ENCODE measurements around the gene RTBDN. TPM values are rescaled to one million over a fixed set of nuclear protein-coding genes. Genes with fewer than 3 reads are reported as not detected.

RTBDN gene
- total and polyA plus RNA-seq, 2 of the 8 experiments (the other 6 are each of a cell fraction or from before 2014, with no cell fraction given): 4.0 to 4.8 TPM

DNA sequence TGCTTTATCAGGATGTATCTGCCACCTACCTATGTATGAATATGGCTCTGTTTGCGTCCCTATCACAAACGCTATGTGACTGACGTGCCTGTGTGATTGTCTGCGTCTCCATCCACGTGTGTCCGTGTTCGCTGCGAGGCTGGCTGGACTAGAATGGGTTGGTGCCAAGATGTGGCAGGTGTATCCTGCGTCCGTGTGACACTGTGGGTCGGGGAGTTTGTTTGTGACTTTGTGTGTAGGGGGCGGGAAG, 52.3 kb downstream of the RTBDN start (continued):
- TF ChIP-seq, protein P1, sequence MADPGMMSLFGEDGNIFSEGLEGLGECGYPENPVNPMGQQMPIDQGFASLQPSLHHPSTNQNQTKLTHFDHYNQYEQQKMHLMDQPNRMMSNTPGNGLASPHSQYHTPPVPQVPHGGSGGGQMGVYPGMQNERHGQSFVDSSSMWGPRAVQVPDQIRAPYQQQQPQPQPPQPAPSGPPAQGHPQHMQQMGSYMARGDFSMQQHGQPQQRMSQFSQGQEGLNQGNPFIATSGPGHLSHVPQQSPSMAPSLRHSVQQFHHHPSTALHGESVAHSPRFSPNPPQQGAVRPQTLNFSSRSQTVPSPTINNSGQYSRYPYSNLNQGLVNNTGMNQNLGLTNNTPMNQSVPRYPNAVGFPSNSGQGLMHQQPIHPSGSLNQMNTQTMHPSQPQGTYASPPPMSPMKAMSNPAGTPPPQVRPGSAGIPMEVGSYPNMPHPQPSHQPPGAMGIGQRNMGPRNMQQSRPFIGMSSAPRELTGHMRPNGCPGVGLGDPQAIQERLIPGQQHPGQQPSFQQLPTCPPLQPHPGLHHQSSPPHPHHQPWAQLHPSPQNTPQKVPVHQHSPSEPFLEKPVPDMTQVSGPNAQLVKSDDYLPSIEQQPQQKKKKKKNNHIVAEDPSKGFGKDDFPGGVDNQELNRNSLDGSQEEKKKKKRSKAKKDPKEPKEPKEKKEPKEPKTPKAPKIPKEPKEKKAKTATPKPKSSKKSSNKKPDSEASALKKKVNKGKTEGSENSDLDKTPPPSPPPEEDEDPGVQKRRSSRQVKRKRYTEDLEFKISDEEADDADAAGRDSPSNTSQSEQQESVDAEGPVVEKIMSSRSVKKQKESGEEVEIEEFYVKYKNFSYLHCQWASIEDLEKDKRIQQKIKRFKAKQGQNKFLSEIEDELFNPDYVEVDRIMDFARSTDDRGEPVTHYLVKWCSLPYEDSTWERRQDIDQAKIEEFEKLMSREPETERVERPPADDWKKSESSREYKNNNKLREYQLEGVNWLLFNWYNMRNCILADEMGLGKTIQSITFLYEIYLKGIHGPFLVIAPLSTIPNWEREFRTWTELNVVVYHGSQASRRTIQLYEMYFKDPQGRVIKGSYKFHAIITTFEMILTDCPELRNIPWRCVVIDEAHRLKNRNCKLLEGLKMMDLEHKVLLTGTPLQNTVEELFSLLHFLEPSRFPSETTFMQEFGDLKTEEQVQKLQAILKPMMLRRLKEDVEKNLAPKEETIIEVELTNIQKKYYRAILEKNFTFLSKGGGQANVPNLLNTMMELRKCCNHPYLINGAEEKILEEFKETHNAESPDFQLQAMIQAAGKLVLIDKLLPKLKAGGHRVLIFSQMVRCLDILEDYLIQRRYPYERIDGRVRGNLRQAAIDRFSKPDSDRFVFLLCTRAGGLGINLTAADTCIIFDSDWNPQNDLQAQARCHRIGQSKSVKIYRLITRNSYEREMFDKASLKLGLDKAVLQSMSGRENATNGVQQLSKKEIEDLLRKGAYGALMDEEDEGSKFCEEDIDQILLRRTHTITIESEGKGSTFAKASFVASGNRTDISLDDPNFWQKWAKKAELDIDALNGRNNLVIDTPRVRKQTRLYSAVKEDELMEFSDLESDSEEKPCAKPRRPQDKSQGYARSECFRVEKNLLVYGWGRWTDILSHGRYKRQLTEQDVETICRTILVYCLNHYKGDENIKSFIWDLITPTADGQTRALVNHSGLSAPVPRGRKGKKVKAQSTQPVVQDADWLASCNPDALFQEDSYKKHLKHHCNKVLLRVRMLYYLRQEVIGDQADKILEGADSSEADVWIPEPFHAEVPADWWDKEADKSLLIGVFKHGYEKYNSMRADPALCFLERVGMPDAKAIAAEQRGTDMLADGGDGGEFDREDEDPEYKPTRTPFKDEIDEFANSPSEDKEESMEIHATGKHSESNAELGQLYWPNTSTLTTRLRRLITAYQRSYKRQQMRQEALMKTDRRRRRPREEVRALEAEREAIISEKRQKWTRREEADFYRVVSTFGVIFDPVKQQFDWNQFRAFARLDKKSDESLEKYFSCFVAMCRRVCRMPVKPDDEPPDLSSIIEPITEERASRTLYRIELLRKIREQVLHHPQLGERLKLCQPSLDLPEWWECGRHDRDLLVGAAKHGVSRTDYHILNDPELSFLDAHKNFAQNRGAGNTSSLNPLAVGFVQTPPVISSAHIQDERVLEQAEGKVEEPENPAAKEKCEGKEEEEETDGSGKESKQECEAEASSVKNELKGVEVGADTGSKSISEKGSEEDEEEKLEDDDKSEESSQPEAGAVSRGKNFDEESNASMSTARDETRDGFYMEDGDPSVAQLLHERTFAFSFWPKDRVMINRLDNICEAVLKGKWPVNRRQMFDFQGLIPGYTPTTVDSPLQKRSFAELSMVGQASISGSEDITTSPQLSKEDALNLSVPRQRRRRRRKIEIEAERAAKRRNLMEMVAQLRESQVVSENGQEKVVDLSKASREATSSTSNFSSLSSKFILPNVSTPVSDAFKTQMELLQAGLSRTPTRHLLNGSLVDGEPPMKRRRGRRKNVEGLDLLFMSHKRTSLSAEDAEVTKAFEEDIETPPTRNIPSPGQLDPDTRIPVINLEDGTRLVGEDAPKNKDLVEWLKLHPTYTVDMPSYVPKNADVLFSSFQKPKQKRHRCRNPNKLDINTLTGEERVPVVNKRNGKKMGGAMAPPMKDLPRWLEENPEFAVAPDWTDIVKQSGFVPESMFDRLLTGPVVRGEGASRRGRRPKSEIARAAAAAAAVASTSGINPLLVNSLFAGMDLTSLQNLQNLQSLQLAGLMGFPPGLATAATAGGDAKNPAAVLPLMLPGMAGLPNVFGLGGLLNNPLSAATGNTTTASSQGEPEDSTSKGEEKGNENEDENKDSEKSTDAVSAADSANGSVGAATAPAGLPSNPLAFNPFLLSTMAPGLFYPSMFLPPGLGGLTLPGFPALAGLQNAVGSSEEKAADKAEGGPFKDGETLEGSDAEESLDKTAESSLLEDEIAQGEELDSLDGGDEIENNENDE (IDR thresholded peaks at IDR 0.05; ENCODE audit: insufficient replicate concordance, low read length): no peak
- TF ChIP-seq, protein P2, sequence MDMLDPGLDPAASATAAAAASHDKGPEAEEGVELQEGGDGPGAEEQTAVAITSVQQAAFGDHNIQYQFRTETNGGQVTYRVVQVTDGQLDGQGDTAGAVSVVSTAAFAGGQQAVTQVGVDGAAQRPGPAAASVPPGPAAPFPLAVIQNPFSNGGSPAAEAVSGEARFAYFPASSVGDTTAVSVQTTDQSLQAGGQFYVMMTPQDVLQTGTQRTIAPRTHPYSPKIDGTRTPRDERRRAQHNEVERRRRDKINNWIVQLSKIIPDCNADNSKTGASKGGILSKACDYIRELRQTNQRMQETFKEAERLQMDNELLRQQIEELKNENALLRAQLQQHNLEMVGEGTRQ (IDR thresholded peaks at IDR 0.05; ENCODE audit: low read length): no peak
- TF ChIP-seq TCF12 (IDR thresholded peaks at IDR 0.05; ENCODE audit: low read depth, low read length) (no peak), SP4 (IDR thresholded peaks at IDR 0.05; ENCODE audit: low read length) (no peak), JUN (IDR thresholded peaks at IDR 0.05; ENCODE audit: low read depth, low read length) (no peak), SIX5 (IDR thresholded peaks at IDR 0.05; ENCODE audit: low read depth, low read length) (no peak), CBX5 (IDR thresholded peaks at IDR 0.05; ENCODE audit: low read depth, low read length) (no peak), TBP (IDR thresholded peaks at IDR 0.05; ENCODE audit: low read depth, low read length) (no peak), YY1 (IDR thresholded peaks at IDR 0.05; ENCODE audit: low read depth, low read length) (no peak), KDM5A (IDR thresholded peaks at IDR 0.05; ENCODE audit: low read length) (no peak)
- TF ChIP-seq, protein P3, sequence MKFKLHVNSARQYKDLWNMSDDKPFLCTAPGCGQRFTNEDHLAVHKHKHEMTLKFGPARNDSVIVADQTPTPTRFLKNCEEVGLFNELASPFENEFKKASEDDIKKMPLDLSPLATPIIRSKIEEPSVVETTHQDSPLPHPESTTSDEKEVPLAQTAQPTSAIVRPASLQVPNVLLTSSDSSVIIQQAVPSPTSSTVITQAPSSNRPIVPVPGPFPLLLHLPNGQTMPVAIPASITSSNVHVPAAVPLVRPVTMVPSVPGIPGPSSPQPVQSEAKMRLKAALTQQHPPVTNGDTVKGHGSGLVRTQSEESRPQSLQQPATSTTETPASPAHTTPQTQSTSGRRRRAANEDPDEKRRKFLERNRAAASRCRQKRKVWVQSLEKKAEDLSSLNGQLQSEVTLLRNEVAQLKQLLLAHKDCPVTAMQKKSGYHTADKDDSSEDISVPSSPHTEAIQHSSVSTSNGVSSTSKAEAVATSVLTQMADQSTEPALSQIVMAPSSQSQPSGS (IDR thresholded peaks at IDR 0.05; ENCODE audit: low read length): no peak

All from H1 (cell line).